MV-4-11 (cell line): ENCODE measurements around the gene RARS1.

Source experiments
- DNase-seq: peaks from one replicate; lab custom pipeline; 2025; lab: John Stamatoyannopoulos, UW

The RARS1 gene

GRCh38 chr5:168486136-168486879 is at the start of gene RARS1:
Gene RARS1, plus strand, starts transcription at chr5:168486471. Its CDS starts 28 bp downstream, at chr5:168486499.
- DNase-seq = peak; percentile 86

GRCh38 chr5:168438349-168438748 is 47.9 kb upstream of the RARS1 start:
- DNase-seq = peak; percentile 18

GRCh38 chr5:168443533-168443932 is 42.7 kb upstream of the RARS1 start:
- no peak for DNase-seq

DNA sequence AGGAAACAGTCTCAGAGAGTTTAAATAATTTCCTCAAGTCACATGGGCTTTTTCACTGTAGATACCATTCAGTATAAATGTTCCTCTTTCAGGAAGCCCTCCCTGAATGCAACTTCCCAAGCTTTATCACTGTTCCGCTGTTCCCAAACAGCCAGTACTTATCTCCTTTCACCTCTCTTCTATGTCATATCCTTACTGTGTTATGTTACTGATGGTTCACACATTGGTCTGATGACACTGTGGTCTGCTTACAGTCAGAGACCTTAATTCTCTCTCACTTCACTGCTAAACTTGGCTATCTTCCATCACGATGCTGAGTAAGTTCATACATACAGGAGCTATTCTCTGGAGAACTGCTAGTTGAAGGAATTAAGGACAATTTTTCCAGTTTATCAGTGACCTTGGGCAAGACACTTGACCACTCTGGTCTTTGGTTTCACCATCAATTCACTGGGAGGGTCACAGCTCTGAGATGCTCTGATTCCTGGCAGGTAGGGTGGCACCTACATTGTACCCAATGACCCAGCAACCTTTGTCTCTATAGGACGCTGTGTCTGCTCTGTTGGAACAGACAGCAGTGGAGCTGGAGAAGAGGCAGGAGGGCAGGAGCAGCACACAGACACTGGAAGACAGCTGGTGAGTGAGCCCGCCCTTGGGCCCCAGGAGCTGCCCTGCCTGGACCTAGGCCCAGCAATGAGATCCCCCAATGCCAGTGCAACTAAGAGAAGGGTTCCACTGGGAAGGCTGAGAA is 42.1 kb upstream of the RARS1 start:
- no peak for DNase-seq

DNA sequence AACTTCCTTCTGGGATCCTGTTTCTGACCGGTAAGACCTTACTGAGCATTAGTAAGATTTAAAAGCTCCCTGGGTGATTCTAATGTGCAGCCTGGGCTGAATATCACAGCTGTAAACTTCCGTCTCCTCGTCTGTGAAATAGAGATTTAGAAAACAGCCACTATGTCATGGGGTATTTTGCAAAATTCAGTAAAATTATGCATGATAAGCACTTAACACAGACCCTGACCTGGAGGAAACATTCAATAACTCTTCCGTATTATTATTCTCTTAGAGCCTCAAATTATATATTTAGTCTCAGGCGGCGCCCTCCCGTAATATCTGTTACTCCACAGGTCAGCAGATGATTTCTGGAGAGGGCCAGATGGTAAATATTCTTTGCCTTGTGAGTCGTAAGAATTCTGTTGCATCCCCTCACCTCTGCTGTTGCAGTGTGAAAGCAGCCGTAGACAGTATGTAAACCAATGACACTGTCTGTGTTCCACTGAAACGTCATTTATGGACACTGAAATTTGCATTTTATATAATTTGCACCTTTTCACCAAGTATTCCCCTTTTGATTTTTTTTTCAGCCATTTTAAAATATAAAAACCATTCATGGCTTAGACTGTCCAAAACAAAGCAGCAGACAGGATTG is 39.2 kb upstream of the RARS1 start:
- DNase-seq = no peak

DNA sequence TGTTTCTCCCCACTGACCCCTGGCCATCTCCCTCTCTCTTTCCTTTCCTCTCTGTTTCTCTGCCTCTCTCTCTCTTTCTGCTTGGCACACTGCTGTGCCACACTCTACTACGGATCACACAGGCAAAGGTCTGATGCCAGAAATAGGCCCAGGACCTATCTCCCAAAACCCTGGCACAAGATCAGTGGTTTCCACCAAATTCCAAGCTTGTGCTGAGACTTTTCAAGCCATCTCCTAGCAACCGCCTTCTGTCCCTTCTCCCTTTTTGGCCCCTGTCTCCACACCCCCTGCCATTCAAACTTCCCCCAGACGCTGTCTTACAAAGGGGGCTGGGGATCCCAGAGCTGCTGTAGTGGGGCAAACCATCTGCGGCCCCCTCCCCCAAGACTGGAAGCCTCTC is 38.5 kb upstream of the RARS1 start:
- DNase-seq = no peak

DNA sequence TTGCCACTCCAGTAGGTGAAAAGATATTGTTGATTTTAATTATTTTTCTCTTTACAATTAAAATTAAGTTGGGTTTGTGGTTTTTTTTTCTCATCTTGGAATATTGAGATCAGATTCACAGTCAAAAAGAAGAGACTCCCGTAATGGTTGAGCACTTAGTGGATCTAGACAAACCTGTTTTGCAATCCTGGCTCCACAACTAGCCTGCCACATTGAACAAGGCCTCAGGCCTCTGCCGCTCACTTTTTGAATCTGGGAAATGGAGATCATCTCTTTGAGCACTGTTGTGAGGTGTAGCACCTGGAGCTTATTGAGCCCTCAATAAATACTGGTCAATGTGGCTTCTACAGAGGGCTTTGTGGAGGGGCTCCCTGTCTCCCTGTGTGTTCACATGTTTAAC is 37.1 kb upstream of the RARS1 start:
- DNase-seq = no peak

GRCh38 chr5:168451565-168451964 is 34.7 kb upstream of the RARS1 start:
- DNase-seq = no peak

- no peak for DNase-seq
Measured at GRCh38 chr5:168455201-168455600, 31.1 kb upstream of the RARS1 start.

GRCh38 chr5:168457542-168457941 is 28.7 kb upstream of the RARS1 start:
- DNase-seq = no peak

GRCh38 chr5:168460606-168461005 is 25.7 kb upstream of the RARS1 start:
- DNase-seq = no peak

DNA sequence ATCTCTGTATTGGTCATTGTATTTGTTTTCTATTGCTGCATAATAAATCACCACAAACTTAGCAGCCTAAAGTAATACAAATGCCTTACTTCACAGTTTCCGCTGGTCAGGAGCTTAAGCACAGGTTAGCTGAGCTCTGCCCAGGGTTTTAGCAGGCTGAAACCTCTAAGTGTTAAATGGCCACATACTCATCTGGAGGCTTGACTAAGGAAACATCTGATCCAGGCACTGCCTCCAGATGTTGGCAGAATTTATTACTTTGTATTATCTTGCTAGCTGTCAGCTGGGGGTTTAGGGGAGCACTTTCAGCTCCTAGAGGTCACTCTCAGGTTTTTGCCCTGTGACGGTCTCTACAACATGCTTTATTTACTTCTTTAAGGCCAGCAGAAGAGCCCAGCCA is 23.2 kb upstream of the RARS1 start:
- DNase-seq = no peak

GRCh38 chr5:168464214-168464613 is 22.1 kb upstream of the RARS1 start:
- DNase-seq = no peak

GRCh38 chr5:168464641-168465040 is 21.6 kb upstream of the RARS1 start:
- DNase-seq = no peak

DNA sequence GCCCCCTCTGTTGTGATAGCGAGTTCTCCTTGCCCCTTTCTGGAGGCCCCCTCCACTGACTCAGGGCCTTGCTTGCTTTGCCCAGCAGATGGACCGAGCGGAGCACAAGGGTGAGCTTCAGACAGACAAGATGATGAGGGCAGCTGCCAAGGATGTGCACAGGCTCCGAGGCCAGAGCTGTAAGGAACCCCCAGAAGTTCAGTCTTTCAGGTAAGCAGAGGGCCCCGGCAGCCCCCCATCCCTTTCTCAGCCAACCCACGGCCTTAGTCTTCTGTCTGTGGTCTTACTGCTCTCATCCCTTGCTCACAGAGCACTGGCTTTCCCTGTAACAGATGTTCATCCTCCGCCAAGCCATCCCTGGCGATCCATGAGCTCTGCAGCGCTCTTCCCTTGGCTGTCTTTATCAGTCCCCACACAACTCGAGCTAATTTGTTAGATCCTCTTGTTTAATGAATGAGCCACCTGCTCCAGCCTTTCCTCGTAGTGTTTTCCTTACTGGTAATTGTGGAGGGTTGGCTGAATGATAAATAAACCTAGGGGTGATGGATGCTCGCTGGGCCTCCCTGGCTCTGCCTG is 18.4 kb upstream of the RARS1 start:
- no peak for DNase-seq

- DNase-seq = no peak
Measured at GRCh38 chr5:168468836-168469235, 17.4 kb upstream of the RARS1 start.

- DNase-seq = no peak
Measured at GRCh38 chr5:168469816-168470215, 16.5 kb upstream of the RARS1 start.

DNA sequence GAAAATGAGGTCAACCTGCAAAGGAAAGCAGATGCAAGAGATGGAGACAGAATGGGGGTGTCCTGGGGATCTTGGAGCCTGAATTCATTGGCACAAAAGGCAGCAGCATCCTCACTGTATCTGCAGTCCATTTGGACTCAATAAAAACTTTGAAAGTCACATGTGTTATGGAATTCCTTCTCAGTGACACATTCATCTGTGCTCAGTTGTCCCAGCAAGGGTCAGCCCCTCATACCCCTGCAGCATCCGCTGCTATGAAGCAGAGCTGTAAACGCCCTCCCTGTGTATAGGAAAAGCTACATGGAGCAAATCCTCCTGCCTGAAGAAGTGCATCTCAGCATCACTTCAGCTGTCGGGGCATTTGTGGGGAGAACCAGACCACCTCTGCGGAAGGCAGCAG is 14.5 kb upstream of the RARS1 start:
- DNase-seq = no peak

- no peak for DNase-seq
Measured at GRCh38 chr5:168472329-168472728, 13.9 kb upstream of the RARS1 start.

DNA sequence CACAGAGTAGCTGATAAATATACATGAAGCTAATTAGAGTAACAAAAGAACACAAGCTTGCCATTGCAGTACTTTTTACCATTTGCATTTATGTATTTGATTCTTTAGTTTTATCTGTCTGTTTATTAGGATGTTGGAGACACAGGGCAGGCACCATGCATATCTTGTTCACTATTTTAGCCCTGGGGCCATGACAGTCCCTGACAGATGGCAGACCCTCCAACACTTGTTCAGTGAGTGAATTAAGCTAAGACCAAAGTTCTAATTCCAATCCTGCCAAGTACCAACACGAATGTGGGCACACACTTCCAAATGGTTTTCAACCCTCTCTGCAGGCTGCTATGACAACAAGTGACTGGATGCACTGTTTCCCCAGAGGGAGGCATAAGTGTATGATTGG is 12.0 kb upstream of the RARS1 start:
- no peak for DNase-seq

DNA sequence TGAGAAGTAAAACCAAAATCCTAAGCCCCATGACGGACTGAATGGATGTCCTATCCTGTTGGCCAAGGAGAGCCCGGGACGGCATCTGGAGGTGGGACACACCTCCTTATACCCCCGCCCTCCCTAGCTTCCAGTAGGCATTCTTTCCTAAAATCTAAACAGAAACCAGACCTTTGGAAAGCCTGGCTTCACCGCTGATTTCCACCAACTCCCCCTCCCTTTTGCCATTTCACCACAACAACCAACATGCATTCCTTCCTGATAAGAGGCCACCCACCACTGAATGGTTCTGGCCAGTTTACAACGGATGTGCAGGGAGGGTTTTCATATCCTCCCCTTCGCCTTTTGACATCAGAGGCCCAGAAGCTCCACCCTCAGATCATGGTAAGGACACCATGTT is 9.2 kb upstream of the RARS1 start:
- no peak for DNase-seq

DNA sequence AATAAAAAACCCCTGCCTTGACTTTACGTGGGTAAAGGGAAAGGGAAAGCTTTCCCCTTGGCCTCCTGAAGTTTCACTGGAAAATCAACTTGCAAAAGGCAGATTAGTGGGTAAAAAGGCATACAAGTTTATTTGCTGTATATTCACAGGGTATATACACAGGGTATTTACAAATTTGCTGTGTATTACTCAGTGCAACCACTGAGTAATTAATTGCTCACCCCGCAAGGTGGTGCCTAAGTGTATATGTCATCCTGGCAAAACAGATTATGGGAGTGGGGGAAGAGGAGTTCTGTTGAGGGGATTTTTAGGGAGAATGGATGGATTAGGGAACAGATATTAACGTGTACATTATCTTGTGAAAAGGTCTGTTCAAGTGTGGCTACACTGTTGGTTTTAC is 7.1 kb upstream of the RARS1 start:
- DNase-seq = no peak

- no peak for DNase-seq
Measured at GRCh38 chr5:168480601-168481000, 5.7 kb upstream of the RARS1 start.
